ENCODE data around the gene LAPTM5.

DNA sequence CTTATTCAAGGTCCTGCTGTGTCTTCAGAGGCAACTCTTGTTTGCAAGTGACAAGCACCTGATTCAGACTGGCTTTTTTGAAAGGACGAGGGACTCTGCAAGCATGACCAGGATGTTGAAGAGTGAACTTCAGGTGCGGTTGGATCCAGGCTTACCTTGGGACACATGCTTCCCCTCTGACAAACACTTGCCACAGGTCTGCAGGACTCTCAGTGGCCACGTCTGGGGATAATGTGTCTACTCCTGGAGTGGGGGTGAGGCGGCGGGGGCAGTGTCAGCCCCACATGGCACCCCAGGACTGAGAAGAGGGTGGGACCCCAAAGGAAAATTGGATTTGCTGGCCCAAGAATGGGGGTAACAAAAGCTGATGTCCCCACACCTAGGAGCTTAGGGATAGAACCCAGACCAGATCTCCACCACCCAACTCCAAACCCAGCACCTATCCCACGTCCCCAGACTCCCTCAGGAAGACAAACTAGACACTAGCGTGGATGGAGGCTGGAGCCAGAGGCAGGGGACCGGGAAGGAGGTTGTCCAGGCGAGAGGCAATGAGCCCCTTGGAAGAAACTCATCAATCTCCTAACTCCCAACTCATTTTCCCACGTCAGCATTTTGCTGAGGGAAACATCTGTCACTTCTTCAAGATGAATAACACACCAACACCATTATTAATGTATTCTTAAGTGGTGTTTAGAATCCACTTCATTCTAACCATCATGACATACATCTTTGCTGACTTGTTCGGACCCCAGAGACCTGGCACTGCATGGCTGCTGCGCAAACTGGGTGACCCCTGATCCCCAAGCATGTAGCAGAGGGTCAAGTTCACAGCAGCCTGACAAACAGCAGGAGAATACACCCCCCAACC is 32.0 kb upstream of the LAPTM5 start:
- TF ChIP-seq REST (IDR thresholded peaks at IDR 0.05; ENCODE audit: insufficient read depth in 1 of 2, low read depth in 2 of 2, low read length in 1 of 2) (no peak), POLR2AphosphoS5 (IDR thresholded peaks at IDR 0.05; ENCODE audit: low read depth, low read length) (no peak), CTCF (IDR thresholded peaks at IDR 0.05) (no peak)
